ENCODE results near the gene SELENON.
"Not testable (repeated sequence)": the region's sequence is repeated elsewhere in the genome, so short reads cannot be mapped to it uniquely, and the experiment has no call there.

- TF ChIP-seq POLR2A (IDR thresholded peaks at IDR 0.05); CTCF (IDR thresholded peaks at IDR 0.05 in 4 of 5, conservative IDR thresholded peaks at IDR 0.05 in 1 of 5): not testable (repeated sequence)
These were observed 39.8 kb downstream of the SELENON start for GRCh38 chr1:25839808-25840207.

Measured in gastrocnemius medialis (tissue), 4 donors.